Coronary artery (tissue), 2 donors: ENCODE measurements around the gene MAST4.

Experiments
- DNase-seq: peaks from one replicate; pipeline ENCODE4 v3.0.0-alpha.2; 2017; ENCODE audit warnings: low spot score
- H3K27ac ChIP-seq, 2 donors: fragments of 200-600 bp; sonication (generic); one replicate each; pipeline ENCODE4 v1.5.1; 2016 to 2019
- H3K4me3 ChIP-seq: fragments of 200-600 bp; sonication (generic); 2 replicates; pipeline ENCODE4 v1.5.1; 2016; ENCODE audit warnings: mild to moderate bottlenecking, moderate library complexity
- CTCF ChIP-seq: fragments of 200-600 bp; sonication (generic); IDR thresholded peaks from one replicate; pipeline ENCODE4 v1.5.1; 2019; ENCODE audit warnings: antibody characterized with exemption

The MAST4 gene

GRCh38 chr5:66554884-66555283 is 41.3 kb upstream of the MAST4 start:
- no peak for TF ChIP-seq CTCF
- H3K27ac ChIP-seq: no peak overlapping the region
- no peak for DNase-seq
- no peak overlapping the region for H3K4me3 ChIP-seq

GRCh38 chr5:66558560-66558959 is 37.6 kb upstream of the MAST4 start:
- Histone ChIP-seq H3K4me3 (no peak overlapping the region), H3K27ac (no peak overlapping the region)
- no peak for TF ChIP-seq CTCF
- DNase-seq: no peak

- H3K4me3 ChIP-seq: no peak overlapping the region
- no peak overlapping the region for H3K27ac ChIP-seq
- TF ChIP-seq CTCF: no peak
- no peak for DNase-seq
These were observed 35.8 kb upstream of the MAST4 start for GRCh38 chr5:66560371-66560770.

- no peak for TF ChIP-seq CTCF
- DNase-seq: no peak
- Histone ChIP-seq H3K27ac (no peak overlapping the region), H3K4me3 (no peak overlapping the region)
These were observed 34.8 kb upstream of the MAST4 start for GRCh38 chr5:66561256-66561990.

GRCh38 chr5:66565878-66566277 is 30.3 kb upstream of the MAST4 start:
- TF ChIP-seq CTCF: no peak

GRCh38 chr5:66567474-66567873 is 28.7 kb upstream of the MAST4 start:
- TF ChIP-seq CTCF: no peak
- DNase-seq: no peak
- Histone ChIP-seq H3K27ac (no peak overlapping the region), H3K4me3 (no peak overlapping the region)

More at GRCh38 chr5:66565878-66566277, 30.3 kb upstream of the MAST4 start:
- H3K4me3 ChIP-seq: no peak overlapping the region
- H3K27ac ChIP-seq: no peak overlapping the region
- no peak for DNase-seq

- TF ChIP-seq CTCF: no peak
- DNase-seq: no peak
- no peak overlapping the region for H3K27ac ChIP-seq
- H3K4me3 ChIP-seq: no peak overlapping the region
These were observed 26.0 kb upstream of the MAST4 start for GRCh38 chr5:66570201-66570600.
